Naive B cell (primary cell): ENCODE data around the gene SLC22A6. TPM values are rescaled to one million over a fixed set of nuclear protein-coding genes. Genes with fewer than 3 reads are reported as not detected.
A peak's percentile ranks its signal among the peaks of the same experiment; 100 is the strongest.

Source experiments
- ATAC-seq, 2 donors: fragments of 150-1000 bp; cut with Tn5 transposase; 2 replicates each; pipeline ENCODE4 v1.10.0; 2021; ENCODE audit warnings: low read depth in 2 of 2, mild to moderate bottlenecking in 2 of 2, moderate library complexity in 2 of 2
- DNase-seq: peaks from one replicate; pipeline ENCODE4 v3.0.0; 2022
- H3K27ac Mint-ChIP-seq, 6 donors: one replicate each; pipeline ENCODE4 v1.8.0; 2020 to 2022; ENCODE audit warnings: mild to moderate bottlenecking in 6 of 6, mixed read lengths in 6 of 6, moderate library complexity in 5 of 6, inconsistent platforms in 2 of 6
- H3K27me3 Mint-ChIP-seq, 3 donors: one replicate each; pipeline ENCODE4 v1.8.0; 2021 to 2022; ENCODE audit warnings: mixed read lengths in 3 of 3, mild to moderate bottlenecking in 1 of 3
- H3K36me3 Mint-ChIP-seq, 2 donors: one replicate each; pipeline ENCODE4 v1.8.0; 2020 to 2022; ENCODE audit warnings: mixed read lengths in 2 of 2, inconsistent platforms in 1 of 2, mild to moderate bottlenecking in 1 of 2
- H3K4me1 Mint-ChIP-seq, 3 donors: one replicate each; pipeline ENCODE4 v1.8.0; 2020 to 2022; ENCODE audit warnings: mixed read lengths in 3 of 3, inconsistent platforms in 1 of 3, mild to moderate bottlenecking in 1 of 3, moderate library complexity in 1 of 3
- H3K4me3 Mint-ChIP-seq, 8 donors: one replicate each; pipeline ENCODE4 v1.8.0; 2020 to 2022; ENCODE audit warnings: mild to moderate bottlenecking in 8 of 8, mixed read lengths in 8 of 8, moderate library complexity in 8 of 8, inconsistent platforms in 2 of 8
- H3K9me3 Mint-ChIP-seq, 7 donors: one replicate each; pipeline ENCODE4 v1.8.0; 2020 to 2022; ENCODE audit warnings: mixed read lengths in 7 of 7, mild to moderate bottlenecking in 5 of 7, inconsistent platforms in 2 of 7, moderate library complexity in 1 of 7
- polyA plus RNA-seq, 6 donors: library from polyadenylated mRNA; unstranded; fragments of 300-500 nt; fragmentation: Illumina TruSeq; gene quantifications; one replicate each; pipeline ENCODE4 v1.2.3, GENCODE V29; 2021; ENCODE audit warnings: low read depth in 6 of 6

The SLC22A6 gene
- polyA plus RNA-seq, 6 donors from 2014 or later = not detected

DNA sequence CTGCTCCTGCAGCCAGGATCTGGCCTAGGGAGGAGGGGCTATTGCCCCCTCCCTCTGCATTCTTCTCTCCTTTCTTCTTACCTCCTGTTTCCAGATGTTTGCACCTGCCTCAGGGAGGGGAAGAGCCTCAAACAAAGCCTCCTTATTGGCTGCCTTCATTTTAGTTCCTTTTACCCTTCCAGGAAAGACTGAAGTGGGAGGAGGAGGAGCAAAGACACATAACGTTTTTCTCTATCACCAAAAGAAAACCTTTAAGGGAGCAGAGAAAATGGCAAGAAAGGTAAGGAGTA is 50.3 kb downstream of the SLC22A6 start:
- peaks cover 0 to 6% of the 10 kb centered on the region in 2 donors for H3K36me3 Mint-ChIP-seq
- DNase-seq (no peak), ATAC-seq (no peak)
- H3K4me1 Mint-ChIP-seq = no peaks in the 10 kb centered on the region
- peaks cover 0 to 9% (median 5%) of the 10 kb centered on the region in 7 donors for H3K9me3 Mint-ChIP-seq
- H3K4me3 Mint-ChIP-seq = no peak overlapping the region
- H3K27me3 Mint-ChIP-seq = peaks cover 38 to 65% (median 47%) of the 10 kb centered on the region in 3 donors
- no peak overlapping the region for H3K27ac Mint-ChIP-seq

DNA sequence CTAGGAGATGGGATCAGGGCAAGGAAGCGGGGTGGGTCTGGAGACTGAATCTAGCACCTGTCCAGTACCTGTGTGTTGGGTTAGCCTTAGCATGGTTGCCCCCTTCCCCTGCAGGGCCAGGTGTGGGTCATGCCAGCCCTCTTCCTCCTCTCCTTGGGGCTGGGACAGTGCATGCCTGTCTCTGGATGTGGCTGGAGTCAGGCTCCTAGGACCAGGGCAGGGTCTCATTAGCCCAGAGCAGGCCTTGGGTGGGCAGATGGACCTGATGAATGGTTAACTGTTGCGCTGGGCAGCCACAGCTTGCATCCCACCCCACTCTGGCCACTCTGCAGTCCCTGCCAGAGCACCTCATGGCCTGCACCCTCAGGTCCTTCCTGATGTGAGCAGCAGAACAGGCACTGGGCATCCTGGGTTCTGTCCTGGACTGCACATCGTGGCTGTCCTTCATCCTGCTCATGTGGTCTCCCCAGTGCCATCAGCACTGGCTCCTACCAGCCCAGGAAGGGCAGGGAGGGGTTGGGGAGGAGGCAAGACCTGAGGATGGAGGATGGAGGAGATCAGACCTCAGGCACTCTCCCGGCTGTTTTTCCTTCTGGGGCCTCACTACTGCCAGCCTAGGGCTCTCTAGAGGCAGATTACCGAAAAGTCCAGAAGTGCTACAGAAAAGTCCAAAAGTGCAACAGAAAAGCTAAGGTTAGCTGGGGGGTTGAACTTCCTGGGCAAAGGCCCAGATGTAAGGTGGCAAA is 50.8 kb downstream of the SLC22A6 start:
- DNase-seq (no peak), ATAC-seq (no peak)
- H3K27ac Mint-ChIP-seq = no peak overlapping the region
- no peaks in the 10 kb centered on the region for H3K4me1 Mint-ChIP-seq
- peaks cover 0 to 9% (median 5%) of the 10 kb centered on the region in 7 donors for H3K9me3 Mint-ChIP-seq
- peaks cover 0 to 6% of the 10 kb centered on the region in 2 donors for H3K36me3 Mint-ChIP-seq
- peaks cover 37 to 65% (median 47%) of the 10 kb centered on the region in 3 donors for H3K27me3 Mint-ChIP-seq
- H3K4me3 Mint-ChIP-seq = no peak overlapping the region

DNA sequence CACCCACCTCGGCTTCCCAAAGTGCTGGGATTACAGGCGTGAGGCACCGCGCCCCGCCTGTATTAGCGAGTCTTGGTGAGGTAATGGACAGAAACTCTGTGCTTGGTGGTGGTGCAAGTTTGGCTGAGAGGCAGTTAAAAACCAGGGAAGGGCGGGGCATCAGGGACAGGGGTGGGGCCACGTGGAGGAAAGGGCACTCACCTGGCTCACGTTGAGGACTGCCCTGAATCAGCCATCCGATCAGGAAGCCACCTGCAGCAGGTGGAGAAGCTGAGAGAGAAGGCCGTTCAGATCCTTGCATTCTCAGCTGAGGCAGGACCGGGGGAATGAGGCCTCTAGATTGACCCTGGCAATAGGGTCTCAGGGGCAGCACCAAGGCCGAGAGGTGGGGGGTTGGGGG is 51.5 kb downstream of the SLC22A6 start:
- Mint-ChIP-seq H3K27ac (no peak overlapping the region), H3K27me3 (peaks cover 43 to 69% (median 50%) of the 10 kb centered on the region in 3 donors), H3K9me3 (peaks cover 0 to 9% (median 5%) of the 10 kb centered on the region in 7 donors), H3K4me3 (no peak overlapping the region), H3K36me3 (peaks cover 0 to 6% of the 10 kb centered on the region in 2 donors), H3K4me1 (no peaks in the 10 kb centered on the region)
- ATAC-seq = no peak
- DNase-seq = no peak

DNA sequence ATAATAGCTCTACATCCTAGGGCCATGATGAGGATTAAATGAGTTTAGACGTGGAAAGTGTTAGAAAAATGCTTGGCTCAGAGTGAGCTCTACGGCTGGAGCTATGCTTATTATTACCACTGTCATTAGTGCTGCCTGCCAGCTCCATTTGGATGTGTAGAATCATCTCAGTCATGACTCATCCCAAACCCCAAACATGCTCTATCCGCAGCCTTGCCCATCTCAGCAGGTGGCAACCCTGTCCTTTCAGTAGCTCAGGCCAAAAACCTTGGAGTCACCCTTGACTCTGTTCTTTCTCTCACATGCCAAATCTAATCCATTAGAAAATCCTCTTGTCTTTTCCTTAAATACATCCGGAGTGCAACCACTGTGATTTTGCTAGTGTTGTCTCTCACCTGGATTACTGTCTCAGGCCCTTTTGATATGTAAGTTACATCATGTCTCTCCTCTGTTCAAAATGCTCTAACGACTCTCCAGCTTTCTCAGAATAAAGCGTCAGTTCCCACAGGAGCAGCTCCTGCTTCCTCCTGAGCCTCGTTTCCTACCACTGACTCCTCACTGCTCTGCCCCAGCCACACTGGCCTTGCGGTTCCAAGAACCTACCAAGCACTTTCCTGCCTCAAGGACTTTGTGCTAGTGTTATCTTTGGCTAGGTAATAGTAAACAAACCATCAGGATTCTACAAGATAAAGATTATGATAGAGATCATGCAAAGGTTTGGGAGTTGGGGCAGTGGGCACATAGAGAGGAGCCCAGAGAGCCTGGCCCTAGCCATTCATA is 53.1 kb downstream of the SLC22A6 start:
- no peak for DNase-seq
- peaks cover 0 to 11% (median 6%) of the 10 kb centered on the region in 3 donors for H3K4me1 Mint-ChIP-seq
- H3K9me3 Mint-ChIP-seq = no peaks in the 10 kb centered on the region
- no peak for ATAC-seq
- H3K27me3 Mint-ChIP-seq = peaks cover 49 to 75% (median 52%) of the 10 kb centered on the region in 3 donors
- H3K27ac Mint-ChIP-seq = no peak overlapping the region
- no peaks in the 10 kb centered on the region for H3K36me3 Mint-ChIP-seq
- H3K4me3 Mint-ChIP-seq = no peak overlapping the region

DNA sequence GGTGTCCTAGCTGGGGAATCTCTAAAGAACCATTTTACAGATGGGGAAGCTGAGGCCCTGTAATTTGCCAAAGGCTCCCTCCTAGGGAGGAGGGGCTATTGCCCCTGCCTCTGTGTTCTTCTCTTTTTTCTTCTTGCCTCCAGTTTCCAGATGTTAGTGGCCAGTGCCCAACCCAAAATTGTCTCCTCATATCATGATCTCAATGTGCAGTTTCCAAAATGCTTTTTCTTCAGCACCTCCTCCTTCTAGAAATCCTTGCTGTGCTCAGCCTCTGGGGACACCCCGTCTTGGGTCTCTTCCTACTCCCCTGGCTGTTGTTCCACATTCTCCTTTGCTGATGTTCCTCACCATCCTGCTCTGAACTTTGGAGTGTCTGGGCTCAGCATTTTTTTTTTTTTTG is 54.1 kb downstream of the SLC22A6 start:
- Mint-ChIP-seq H3K4me3 (no peak overlapping the region), H3K36me3 (no peaks in the 10 kb centered on the region), H3K9me3 (no peaks in the 10 kb centered on the region), H3K27me3 (peaks cover 56 to 85% (median 59%) of the 10 kb centered on the region in 3 donors), H3K4me1 (peaks cover 4 to 21% (median 16%) of the 10 kb centered on the region in 3 donors), H3K27ac (no peak overlapping the region)
- ATAC-seq (no peak), DNase-seq (no peak)

DNA sequence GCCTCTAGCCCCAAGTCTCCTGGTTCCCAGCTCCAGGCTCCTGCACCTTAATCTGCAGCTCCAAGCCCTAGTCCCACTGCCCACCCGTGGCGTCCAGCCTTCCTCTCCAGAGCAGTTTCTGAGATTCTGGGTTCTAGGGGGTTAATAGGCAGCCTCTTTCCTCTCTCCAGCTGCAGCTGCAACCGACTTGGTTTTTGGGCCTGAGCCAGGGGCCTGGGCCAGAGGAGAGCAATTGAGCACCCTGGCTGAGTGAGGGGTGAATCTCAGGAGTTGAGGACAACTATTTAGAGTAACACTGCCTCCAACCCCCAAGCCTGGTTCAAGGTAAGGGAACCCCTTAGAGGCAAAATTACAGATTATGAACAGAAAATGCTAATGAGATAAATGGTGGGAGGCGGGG is 54.6 kb downstream of the SLC22A6 start:
- H3K27me3 Mint-ChIP-seq = peaks cover 61 to 91% (median 64%) of the 10 kb centered on the region in 3 donors
- H3K9me3 Mint-ChIP-seq = no peaks in the 10 kb centered on the region
- no peak overlapping the region for H3K4me3 Mint-ChIP-seq
- H3K4me1 Mint-ChIP-seq = peaks cover 7 to 26% (median 21%) of the 10 kb centered on the region in 3 donors
- no peak overlapping the region for H3K27ac Mint-ChIP-seq
- H3K36me3 Mint-ChIP-seq = no peaks in the 10 kb centered on the region
- no peak for DNase-seq
- no peak for ATAC-seq

DNA sequence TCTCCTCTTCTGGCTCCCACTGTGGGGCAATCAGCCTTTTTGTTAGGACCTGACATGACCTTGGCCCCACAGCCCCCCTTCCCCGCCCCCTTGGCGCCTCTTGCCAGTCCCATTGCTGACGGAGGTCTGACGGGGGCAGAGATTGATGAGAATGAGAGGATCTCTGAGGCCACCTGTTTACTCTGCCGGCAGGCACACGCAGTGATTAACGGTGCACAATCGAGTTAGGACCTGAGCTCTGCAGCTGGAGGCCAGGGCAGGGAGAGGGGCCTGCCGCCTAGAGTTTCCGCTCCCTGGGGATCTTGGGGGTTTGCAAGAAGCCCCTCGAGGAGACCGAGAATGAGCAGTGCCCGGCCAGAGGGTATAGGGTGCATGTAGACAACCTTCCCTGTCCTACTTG is 56.8 kb downstream of the SLC22A6 start:
- DNase-seq = no peak
- Mint-ChIP-seq H3K9me3 (no peaks in the 10 kb centered on the region), H3K36me3 (no peaks in the 10 kb centered on the region), H3K27me3 (peaks cover 60 to 96% (median 77%) of the 10 kb centered on the region in 3 donors), H3K4me3 (peak overlapping the region in 2 of 8 donors; percentile 25 to 31), H3K27ac (no peak overlapping the region), H3K4me1 (peaks cover 11 to 38% (median 31%) of the 10 kb centered on the region in 3 donors)
- ATAC-seq = no peak

DNA sequence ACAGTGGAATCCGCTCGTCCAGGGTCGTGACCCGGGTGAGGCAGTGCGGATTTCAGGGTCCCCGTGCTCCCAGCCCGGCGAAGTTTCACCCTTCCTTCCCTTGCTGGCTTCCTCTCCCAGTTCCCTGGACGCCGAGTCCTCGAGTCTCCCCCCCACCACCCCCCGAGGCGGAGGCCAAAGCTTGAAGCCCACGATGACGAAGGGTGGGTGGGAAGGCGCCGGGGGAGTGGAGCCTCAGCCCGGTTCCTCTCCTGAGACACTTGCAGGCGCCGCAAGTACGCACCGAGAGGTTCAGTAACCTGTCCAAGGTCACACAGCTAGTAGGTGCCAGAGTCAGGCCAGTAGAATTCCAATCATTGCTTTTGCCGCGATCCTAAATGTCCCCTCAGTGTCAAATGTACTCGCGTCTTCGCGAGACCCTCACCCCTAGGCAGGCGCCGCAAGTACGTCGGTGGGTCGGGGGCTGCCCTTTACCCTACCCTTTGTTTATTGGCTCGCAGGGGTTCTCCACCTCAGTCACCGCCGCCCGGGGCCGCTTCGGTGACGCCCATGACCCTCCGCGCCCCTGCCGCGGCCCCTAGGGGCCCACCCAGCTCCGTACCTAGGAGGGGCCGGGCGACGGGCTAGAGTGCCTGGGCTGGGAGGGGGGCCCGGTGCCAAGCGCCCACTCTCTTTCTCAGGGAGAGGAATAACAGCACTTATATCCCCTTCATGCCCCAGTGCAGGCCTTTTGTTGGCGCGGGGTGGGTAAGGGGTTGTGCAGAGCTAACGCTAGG is 57.9 kb downstream of the SLC22A6 start:
- DNase-seq = no peak
- Mint-ChIP-seq H3K27ac (no peak overlapping the region), H3K4me1 (peaks cover 16 to 44% (median 40%) of the 10 kb centered on the region in 3 donors), H3K9me3 (peaks cover 0 to 2% (median 0%) of the 10 kb centered on the region in 7 donors), H3K4me3 (peak overlapping the region; percentile 59 to 88 (median 71)), H3K27me3 (peaks cover 65 to 96% (median 84%) of the 10 kb centered on the region in 3 donors), H3K36me3 (no peaks in the 10 kb centered on the region)
- ATAC-seq = no peak

Other genes with a start within 250 kb of the SLC22A6 start
- gene ZBTB3, start 230.8 kb downstream of the SLC22A6 start, polyA plus RNA-seq = 10 to 100 TPM in 1 of 6 donors, 1 to 10 TPM in 5; 3.7 to 12.9 (median 6.4) TPM
- gene POLR2G, start 223.4 kb downstream of the SLC22A6 start, polyA plus RNA-seq = 100 to 1,000 TPM; 249 to 395 (median 290) TPM
- 10 to 100 TPM in 2 of 6 donors, 1 to 10 TPM in 4; 8.3 to 14.3 (median 9.5) TPM for gene TAF6L, start 213.6 kb downstream of the SLC22A6 start, polyA plus RNA-seq
- 100 to 1,000 TPM; 145 to 275 (median 160) TPM for gene TMEM179B, start 197.6 kb downstream of the SLC22A6 start, polyA plus RNA-seq
- 10 to 100 TPM; 28.9 to 52.5 (median 45.3) TPM for gene TMEM223, start 193.0 kb downstream of the SLC22A6 start, polyA plus RNA-seq
- gene NXF1, start 179.5 kb downstream of the SLC22A6 start, polyA plus RNA-seq = 100 to 1,000 TPM in 2 of 6 donors, 10 to 100 TPM in 4; 60.9 to 121 (median 90.6) TPM
- 10 to 100 TPM; 46.4 to 64.2 (median 51.5) TPM for gene STX5, start 152.9 kb downstream of the SLC22A6 start, polyA plus RNA-seq
- 1 to 10 TPM in 5 of 6 donors, not detected in 1; 2.3 to 7.0 (median 3.7) TPM for gene TEX54, start 152.1 kb downstream of the SLC22A6 start, polyA plus RNA-seq
- 10 to 100 TPM; 42.0 to 77.0 (median 54.6) TPM for gene WDR74, start 145.4 kb downstream of the SLC22A6 start, polyA plus RNA-seq
- 100 to 1,000 TPM in 2 of 6 donors, 10 to 100 TPM in 4; 63.1 to 135 (median 81.1) TPM for gene SLC3A2, start 104.1 kb downstream of the SLC22A6 start, polyA plus RNA-seq
- not detected for gene CHRM1, start 63.6 kb downstream of the SLC22A6 start, polyA plus RNA-seq
- not detected for gene SLC22A8, start 30.9 kb upstream of the SLC22A6 start, polyA plus RNA-seq
- not detected for gene SLC22A24, start 159.3 kb upstream of the SLC22A6 start, polyA plus RNA-seq